Measurements from ENCODE around the gene KLHL42.

- TF ChIP-seq CTCF (IDR thresholded peaks at IDR 0.05) (no peak), POLR2AphosphoS5 (IDR thresholded peaks at IDR 0.05; ENCODE audit: insufficient read depth in 1 of 2, low read depth in 1 of 2) (peak in 1 of 2 donors; percentile 13)
Observed at GRCh38 chr12:27751386-27752047, 28.5 kb upstream of the KLHL42 start.
